Pancreas (tissue), 10 donors: ENCODE results near the gene GJB4. TPM values are rescaled to one million over a fixed set of nuclear protein-coding genes. Genes with fewer than 3 reads are reported as not detected.

Experiments used
- ATAC-seq, 4 donors: fragments of 200-7000 bp; cut with Tn5 transposase; one replicate each; pipeline versions ENCODE4 v1.8.0 to v1.9.1; 2020; ENCODE audit warnings: mild to moderate bottlenecking in 4 of 4, moderate library complexity in 4 of 4
- DNase-seq, 6 donors: peaks; one replicate each; pipeline ENCODE4 v3.0.0-alpha.2; 2020
- FAIRE-seq: peaks from 2 replicates; lab custom pipeline; 2012; peaks lifted over from hg19 to GRCh38; lab: Jason Lieb, UNC
- H3K27ac ChIP-seq, 4 donors: fragments of 200-600 bp; sonication (generic); 1 replicate in 3 of 4; 2 replicates in 1 of 4; pipeline versions ENCODE4 v1.5.0 to v1.8.0; 2020
- H3K27me3 ChIP-seq, 4 donors: fragments of 200-600 bp; one replicate each; pipeline ENCODE4 v1.8.0; 2021
- H3K36me3 ChIP-seq, 3 donors: fragments of 200-600 bp; sonication (generic) in 1 of 3; one replicate each; pipeline versions ENCODE4 v1.5.0 to v1.8.0; 2020 to 2021
- H3K4me1 ChIP-seq, 3 donors: fragments of 200-600 bp; one replicate each; pipeline ENCODE4 v1.8.0; 2021
- H3K4me3 ChIP-seq, 4 donors: fragments of 200-600 bp; sonication (generic) in 2 of 4; one replicate each; pipeline versions ENCODE4 v1.5.0 to v1.8.0; 2020 to 2021
- H3K9me3 ChIP-seq, 4 donors: fragments of 200-600 bp; one replicate each; pipeline ENCODE4 v1.8.0; 2021
- WGBS, 2 donors: extraction: QIAGEN DNeasy Blood & Tissue Kit; methylation state at CpG; one replicate each; pipeline ENCODE4 v1.1.7; 2013; 5-methylcytosine and 5-hydroxymethylcytosine counted together
- intact Hi-C, 3 donors: fragments of 100-400 bp; cut with DNase I; formaldehyde crosslinking; loops; one replicate each; pipeline versions ENCODE4 v1.11.1 to v1.14.2; 2022
- polyA plus RNA-seq, 2 donors: library from polyadenylated mRNA; stranded (reverse); fragments of 200-250 nt; gene quantifications; one replicate each; pipeline ENCODE4 v1.2.3, GENCODE V29; 2013
- total RNA-seq, 6 donors: library from RNA; stranded (reverse); fragmentation: NEBNext Ultra II Directional in 4 of 6; extraction: Animal tissue kit (Norgen Biotek cat#: 25700) in 4 of 6; gene quantifications; one replicate each; pipeline versions ENCODE4 v1.2.1 to v1.2.4, GENCODE V29; 2021 to 2023
- TF ChIP-seq, protein P1 (sequence below), 4 donors: fragments of 200-600 bp; sonication (generic) in 3 of 4; IDR thresholded peaks; one replicate each; pipeline versions ENCODE4 v1.5.0 to v1.8.0; 2021; ENCODE audit warnings: antibody characterized with exemption in 4 of 4
- donor health status: healthy with polysubstance abuse.
- donor health status: DM: no; HTN: no; CAD: no; lungs with moderate emphysema.
- donor health status: DM: no; HTN: no; CAD: no.
- donor health status: control.
- donor health status: control.
- donor health status: Bipolar disorder and iron deficiency.
- donor health status: DM: yes; HTN: yes; CAD: no.
- donor health status: DM: no; HTN: no; CAD: no.
- donor health status: DM: no; HTN: no; CAD: no.
- donor health status: DM: yes; HTN: yes; CAD: no.

The GJB4 gene
- total and polyA plus RNA-seq, 8 donors: 0.12 TPM; not detected in 7

- intact Hi-C loops: no loop called here
- H3K27ac ChIP-seq: no peak overlapping the region
- no peak for FAIRE-seq
Measured at GRCh38 chr1:34796990-34797389, 37.5 kb downstream of the GJB4 start.

DNA sequence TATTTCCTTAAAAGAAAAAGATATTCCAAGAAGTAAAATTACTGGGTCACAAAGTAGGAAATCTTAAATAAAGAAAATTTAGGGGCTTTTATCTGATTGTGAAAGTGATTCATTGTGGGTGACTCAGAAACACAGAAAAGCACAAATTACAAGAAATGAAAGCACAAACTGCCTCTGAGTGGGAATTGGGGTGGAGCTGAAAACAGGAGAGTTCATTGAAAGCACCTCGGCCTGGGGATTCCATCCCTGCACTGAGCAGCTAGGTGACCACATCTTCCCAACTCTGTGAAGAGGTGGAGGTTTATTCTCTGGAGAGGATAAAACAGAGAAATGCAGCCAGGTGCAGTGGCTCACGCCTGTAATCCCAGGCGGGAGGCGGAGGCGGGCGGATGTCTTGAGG, 40.7 kb downstream of the GJB4 start:
- TF ChIP-seq, protein P1, sequence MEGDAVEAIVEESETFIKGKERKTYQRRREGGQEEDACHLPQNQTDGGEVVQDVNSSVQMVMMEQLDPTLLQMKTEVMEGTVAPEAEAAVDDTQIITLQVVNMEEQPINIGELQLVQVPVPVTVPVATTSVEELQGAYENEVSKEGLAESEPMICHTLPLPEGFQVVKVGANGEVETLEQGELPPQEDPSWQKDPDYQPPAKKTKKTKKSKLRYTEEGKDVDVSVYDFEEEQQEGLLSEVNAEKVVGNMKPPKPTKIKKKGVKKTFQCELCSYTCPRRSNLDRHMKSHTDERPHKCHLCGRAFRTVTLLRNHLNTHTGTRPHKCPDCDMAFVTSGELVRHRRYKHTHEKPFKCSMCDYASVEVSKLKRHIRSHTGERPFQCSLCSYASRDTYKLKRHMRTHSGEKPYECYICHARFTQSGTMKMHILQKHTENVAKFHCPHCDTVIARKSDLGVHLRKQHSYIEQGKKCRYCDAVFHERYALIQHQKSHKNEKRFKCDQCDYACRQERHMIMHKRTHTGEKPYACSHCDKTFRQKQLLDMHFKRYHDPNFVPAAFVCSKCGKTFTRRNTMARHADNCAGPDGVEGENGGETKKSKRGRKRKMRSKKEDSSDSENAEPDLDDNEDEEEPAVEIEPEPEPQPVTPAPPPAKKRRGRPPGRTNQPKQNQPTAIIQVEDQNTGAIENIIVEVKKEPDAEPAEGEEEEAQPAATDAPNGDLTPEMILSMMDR (IDR thresholded peaks at IDR 0.05): no peak

More at GRCh38 chr1:34796990-34797389, 37.5 kb downstream of the GJB4 start:
- Histone ChIP-seq H3K4me1 (no peaks in the 10 kb centered on the region), H3K9me3 (no peaks in the 10 kb centered on the region), H3K27me3 (no peaks in the 10 kb centered on the region), H3K36me3 (no peaks in the 10 kb centered on the region), H3K4me3 (no peak overlapping the region)
- DNase-seq (no peak), ATAC-seq (no peak)
- TF ChIP-seq, protein P1 (IDR thresholded peaks at IDR 0.05): no peak
- 91 to 94% methylated on average over 6 of the region's 6 CpGs for WGBS, 2 donors

GRCh38 chr1:34803770-34804169, 44.2 kb downstream of the GJB4 start:
- Histone ChIP-seq H3K36me3 (no peaks in the 10 kb centered on the region), H3K27me3 (no peaks in the 10 kb centered on the region), H3K9me3 (no peaks in the 10 kb centered on the region), H3K27ac (no peak overlapping the region), H3K4me3 (no peak overlapping the region), H3K4me1 (no peaks in the 10 kb centered on the region)
- no peak for FAIRE-seq
- no peak for ATAC-seq
- TF ChIP-seq, protein P1 (IDR thresholded peaks at IDR 0.05): no peak
- WGBS, 2 donors: 98% methylated on average over 3 of the region's 3 CpGs
- intact Hi-C loops: no loop called here
- DNase-seq: no peak

More for the DNA sequence above, 40.7 kb downstream of the GJB4 start:
- WGBS, 2 donors: 82 to 96% methylated on average over 6 of the region's 6 CpGs
- H3K9me3 ChIP-seq: no peaks in the 10 kb centered on the region
- no peaks in the 10 kb centered on the region for H3K27me3 ChIP-seq
- intact Hi-C loops: no loop called here
- H3K27ac ChIP-seq: no peak overlapping the region
- DNase-seq: no peak
- no peak for FAIRE-seq
- H3K4me1 ChIP-seq: no peaks in the 10 kb centered on the region
- H3K36me3 ChIP-seq: no peaks in the 10 kb centered on the region
- ATAC-seq: no peak
- no peak overlapping the region for H3K4me3 ChIP-seq

GRCh38 chr1:34806396-34806795, 46.9 kb downstream of the GJB4 start:
- no peaks in the 10 kb centered on the region for H3K36me3 ChIP-seq
- 78 to 83% methylated on average over 3 of the region's 3 CpGs for WGBS, 2 donors
- ATAC-seq: no peak

More at GRCh38 chr1:34806396-34806795, 46.9 kb downstream of the GJB4 start:
- H3K27me3 ChIP-seq: no peaks in the 10 kb centered on the region
- no peak for DNase-seq
- H3K9me3 ChIP-seq: no peaks in the 10 kb centered on the region
- intact Hi-C loops: no loop called here
- FAIRE-seq: no peak
- H3K27ac ChIP-seq: no peak overlapping the region
- TF ChIP-seq, protein P1 (IDR thresholded peaks at IDR 0.05): no peak
- no peak overlapping the region for H3K4me3 ChIP-seq
- H3K4me1 ChIP-seq: no peaks in the 10 kb centered on the region
